OCI-M2 (cell line): ENCODE results near the gene FOXL2.

Experiments used
- DNase-seq: peaks from one replicate; lab custom pipeline; 2025; ENCODE audit not compliant: unreplicated experiment; lab: John Stamatoyannopoulos, UW

Gene FOXL2

GRCh38 chr3:138898708-138899107 is 48.2 kb downstream of the FOXL2 start:
- DNase-seq = no peak

GRCh38 chr3:138898301-138898700 is 48.6 kb downstream of the FOXL2 start:
- no peak for DNase-seq
